Endometrial microvascular endothelial cells (primary cell): ENCODE results near the gene PHF23. TPM values are rescaled to one million over a fixed set of nuclear protein-coding genes. Genes with fewer than 3 reads are reported as not detected.

Experiments used
- in situ Hi-C: cut with HindIII; loops from 2 replicates; pipeline ENCODE4 v1.10.0; 2017; ENCODE audit warnings: low sequenced_read_pairs, low pct_unique_long_range_greater_than_20kb; ENCODE audit errors: inconsistent ontology term
- total RNA-seq: library from RNA; depleted of rRNA; stranded (reverse); fragments of >200 nt; gene quantifications from one replicate; pipeline ENCODE4 v1.2.3, GENCODE V29; 2015; ENCODE audit errors: inconsistent ontology term

Gene PHF23
- 65.3 TPM for total RNA-seq

DNA sequence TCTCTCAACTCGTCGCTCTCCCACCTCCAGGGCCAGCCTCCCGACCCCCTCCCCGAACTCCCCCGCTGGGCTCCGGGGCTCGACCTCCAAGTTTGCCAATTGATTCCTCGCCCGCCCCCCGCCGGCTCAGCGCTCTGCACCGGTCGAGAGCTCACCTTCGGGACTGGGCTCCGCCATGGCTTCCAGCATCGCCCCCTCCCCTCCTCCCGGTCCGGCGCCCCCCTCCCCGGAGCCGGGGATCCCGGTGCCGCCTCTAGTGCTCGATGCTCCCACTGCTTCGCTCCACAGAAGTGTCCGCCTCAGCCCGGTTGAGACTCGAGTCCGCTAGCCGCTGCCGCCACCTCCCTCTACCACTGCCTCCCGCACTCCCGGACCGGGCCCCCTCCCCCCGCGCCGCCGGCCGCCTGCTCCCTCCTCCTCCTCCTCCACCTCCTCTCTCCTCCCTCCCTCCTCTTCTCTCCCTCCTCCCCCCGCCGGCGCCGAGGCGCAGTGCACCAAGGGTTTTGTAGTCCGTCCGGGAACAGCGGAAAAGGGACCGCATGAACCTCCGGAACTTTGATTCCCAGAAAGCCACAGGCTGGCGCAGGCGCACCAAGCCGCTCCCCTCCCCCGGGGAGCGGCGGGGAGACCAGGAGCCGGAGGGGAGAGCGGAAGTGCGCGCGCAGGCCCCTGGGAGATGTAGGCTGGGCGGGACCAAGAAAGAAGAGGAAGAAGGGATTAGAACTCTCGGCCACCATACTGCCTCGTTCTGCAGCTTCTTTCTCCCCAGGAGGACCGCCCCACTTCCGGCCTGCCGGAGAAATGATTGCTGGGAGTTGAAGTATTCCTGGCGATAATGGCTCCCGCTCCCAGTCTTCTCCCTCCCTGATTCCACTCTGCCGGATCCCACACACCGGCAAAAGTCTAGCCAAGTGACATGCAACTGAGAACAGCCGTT, at the start of gene PHF23:
Gene PHF23 (minus strand): TSS at position 367 of the 937 bp plus-strand sequence. CDS start 178 bp downstream, at position 189.
- in situ Hi-C loops, result no loop called here

DNA sequence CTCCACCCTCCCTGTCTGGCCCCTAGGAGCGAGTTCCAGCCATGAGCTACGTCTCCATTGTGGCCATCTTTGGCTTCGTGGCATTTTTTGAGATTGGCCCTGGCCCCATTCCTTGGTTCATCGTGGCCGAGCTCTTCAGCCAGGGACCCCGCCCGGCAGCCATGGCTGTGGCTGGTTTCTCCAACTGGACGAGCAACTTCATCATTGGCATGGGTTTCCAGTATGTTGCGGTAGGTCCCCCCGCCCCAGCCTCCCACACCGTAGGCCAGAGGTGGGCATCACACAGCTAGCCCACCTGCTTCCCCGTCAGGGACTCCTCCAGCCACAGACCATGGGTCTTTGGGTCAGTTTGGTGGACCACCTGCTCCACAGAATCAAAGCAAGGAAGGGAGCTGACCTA, 46.4 kb upstream of the PHF23 start:
- in situ Hi-C loops, result no loop called here

DNA sequence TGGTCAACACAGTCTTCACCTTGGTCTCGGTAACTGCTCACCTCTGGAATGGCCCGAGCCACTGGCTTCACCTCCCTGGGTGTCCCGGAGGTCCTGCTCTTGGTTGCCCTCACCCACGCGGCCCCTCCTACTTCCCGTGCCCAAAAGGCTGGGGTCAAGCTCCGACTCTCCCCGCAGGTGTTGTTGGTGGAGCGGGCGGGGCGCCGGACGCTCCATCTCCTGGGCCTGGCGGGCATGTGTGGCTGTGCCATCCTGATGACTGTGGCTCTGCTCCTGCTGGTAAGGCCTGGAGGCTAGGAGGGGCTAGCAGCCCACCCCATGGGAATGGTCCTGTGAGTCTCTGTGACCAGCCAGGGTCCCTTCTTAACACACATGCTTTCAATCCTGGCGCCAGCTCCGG, 45.7 kb upstream of the PHF23 start:
- in situ Hi-C loops, result no loop called here

DNA sequence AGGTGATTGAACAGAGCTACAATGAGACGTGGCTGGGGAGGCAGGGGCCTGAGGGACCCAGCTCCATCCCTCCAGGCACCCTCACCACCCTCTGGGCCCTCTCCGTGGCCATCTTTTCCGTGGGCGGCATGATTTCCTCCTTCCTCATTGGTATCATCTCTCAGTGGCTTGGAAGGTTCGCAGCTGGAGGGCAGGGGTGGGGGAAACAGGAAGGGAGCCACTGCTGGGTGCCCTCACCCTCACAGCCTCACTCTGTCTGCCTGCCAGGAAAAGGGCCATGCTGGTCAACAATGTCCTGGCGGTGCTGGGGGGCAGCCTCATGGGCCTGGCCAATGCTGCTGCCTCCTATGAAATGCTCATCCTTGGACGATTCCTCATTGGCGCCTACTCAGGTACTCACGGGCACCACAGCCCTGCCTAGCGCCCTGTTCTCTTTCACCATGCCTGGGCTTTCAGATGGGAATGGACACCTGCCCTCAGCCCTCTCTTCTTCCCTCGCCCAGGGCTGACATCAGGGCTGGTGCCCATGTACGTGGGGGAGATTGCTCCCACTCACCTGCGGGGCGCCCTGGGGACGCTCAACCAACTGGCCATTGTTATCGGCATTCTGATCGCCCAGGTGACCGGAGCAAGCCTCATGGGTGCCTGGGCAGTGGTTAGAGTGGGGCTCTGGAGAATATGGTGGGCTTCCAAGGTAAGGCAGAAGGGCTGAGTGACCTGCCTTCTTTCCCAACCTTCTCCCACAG, 44.4 kb upstream of the PHF23 start:
- in situ Hi-C loops, result no loop called here

DNA sequence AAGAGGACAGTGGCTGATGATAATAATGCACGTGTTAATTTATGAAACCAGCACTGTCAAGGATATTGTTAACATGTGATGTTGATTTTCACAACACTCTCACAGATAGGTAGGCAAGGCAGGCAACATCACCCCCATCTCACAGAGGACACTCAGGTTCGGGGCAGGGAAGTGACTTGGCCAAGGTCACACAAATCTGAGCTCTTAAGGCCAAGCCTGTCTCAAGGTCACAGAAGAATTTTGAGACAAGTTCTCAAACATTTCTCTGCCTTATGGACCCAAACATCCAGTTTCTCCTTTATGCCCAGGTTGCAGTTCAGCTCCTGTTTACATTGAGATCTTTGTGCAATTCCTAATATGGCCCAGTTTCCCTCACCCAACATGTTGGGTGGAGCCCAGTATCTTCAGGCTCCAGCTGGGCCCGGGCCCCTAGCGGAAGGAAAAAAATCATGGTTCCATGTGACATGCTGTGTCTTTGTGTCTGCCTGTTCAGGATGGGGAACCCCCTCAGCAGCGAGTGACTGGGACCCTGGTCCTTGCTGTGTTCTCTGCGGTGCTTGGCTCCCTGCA, 43.6 kb upstream of the PHF23 start:
- in situ Hi-C loops, result no loop called here

DNA sequence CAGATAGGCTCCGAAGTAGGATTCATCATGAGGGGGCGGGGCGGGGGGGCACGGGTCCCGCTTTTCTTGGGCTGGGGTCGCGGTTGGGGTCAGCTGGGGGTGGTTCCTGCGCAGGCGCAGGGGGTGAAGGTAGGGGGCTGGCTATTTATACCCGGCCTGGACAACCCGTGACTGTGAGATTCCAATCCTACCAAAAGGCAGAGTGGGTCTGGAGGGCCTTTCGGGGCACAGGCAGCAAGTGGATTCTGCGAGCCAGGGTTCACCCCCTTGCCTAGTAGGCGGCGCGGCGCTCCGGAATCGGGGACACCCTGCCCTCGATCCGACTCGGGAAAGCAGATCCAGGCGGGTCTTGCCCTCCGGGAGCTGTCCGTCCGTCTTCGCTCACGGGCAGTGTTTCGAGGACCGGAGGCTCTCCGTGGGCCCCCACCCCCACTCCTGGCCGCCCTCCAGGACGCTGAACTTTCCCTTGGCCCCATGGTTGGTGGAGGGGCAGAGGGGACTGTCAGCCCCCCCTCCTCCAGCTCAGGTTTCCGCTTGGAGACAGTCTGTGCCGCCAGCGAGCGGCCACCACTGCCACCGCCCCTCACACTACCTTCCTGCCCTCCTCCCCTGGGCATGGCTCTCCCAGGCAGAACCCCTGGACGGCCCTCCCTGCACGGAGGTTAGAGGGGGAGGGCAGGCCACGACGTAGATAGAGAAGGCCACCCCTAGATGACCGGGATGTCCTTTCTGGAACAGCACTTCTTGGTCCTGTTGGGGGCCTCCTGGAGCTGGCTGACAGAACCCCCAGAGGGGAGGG, 42.9 kb upstream of the PHF23 start:
- in situ Hi-C loops, result no loop called here

DNA sequence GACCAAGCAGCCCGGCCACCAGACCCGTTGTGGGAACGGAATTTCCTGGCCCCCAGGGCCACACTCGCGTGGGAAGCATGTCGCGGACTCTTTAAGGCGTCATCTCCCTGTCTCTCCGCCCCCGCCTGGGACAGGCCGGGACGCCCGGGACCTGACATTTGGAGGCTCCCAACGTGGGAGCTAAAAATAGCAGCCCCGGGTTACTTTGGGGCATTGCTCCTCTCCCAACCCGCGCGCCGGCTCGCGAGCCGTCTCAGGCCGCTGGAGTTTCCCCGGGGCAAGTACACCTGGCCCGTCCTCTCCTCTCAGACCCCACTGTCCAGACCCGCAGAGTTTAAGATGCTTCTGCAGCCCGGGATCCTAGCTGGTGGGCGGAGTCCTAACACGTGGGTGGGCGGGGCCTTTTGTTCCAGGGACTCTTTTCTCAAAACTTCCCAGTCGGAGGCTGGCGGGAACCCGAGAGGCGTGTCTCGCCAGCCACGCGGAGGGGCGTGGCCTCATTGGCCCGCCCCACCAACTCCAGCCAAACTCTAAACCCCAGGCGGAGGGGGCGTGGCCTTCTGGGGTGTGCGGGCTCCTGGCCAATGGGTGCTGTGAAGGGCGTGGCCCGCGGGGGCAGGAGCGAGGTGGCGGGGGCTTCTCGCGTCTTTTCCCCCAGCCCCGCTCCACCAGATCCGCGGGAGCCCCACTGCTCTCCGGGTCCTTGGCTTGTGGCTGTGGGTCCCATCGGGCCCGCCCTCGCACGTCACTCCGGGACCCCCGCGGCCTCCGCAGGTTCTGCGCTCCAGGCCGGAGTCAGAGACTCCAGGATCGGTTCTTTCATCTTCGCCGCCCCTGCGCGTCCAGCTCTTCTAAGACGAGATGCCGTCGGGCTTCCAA, 42.1 kb upstream of the PHF23 start, which contains the start of gene SLC2A4:
Gene SLC2A4 (plus strand): TSS at position 645 of the 879 bp plus-strand sequence. CDS start 217 bp downstream, at position 862.
- in situ Hi-C loops, result no loop called here

DNA sequence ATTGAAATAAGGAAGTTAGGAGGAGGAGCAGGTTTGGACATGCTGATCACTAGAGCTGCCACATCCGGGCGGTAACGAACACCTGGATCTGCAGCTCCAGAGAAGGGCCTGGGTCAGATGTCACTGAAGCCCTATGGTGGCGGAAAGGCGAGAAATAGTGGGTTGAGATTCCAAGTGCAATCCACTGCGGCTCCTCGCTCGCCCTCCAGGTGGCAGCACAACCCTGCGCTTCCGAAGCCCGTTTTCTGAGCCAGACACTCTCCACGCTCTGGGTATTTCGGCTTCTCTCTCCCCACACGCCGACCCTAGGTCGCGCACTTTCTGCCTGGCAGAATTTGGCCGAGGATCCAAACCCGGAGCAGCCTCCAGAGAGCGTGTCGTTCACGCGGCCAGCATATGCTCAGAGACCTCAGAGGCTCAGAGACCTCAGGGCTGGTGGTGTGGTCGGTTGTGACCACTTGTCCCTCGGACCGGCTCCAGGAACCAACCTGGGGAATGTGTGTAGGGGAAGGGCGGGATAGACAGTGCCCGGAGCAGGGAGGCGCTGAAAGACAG, 41.3 kb upstream of the PHF23 start:
- in situ Hi-C loops, result no loop called here

DNA sequence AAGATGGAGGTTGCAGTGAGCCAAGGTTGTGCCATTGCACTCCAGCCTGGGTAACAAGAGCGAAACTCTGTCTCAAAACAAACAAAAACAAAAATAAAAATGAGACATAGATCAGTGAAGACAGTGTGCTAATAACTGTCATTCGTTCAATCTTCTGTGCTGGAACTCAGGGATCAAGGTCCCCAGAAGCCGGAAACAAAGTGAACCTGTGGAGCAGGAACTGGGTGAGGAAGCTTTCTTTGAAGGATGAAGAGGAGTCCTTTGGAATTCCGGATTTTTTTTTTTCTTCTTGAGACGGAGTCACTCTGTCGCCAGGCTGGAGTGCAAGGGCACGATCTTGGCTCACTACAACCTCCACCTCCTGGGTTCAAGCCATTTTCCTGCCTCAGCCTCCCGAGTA, 40.2 kb upstream of the PHF23 start:
- in situ Hi-C loops, result no loop called here

DNA sequence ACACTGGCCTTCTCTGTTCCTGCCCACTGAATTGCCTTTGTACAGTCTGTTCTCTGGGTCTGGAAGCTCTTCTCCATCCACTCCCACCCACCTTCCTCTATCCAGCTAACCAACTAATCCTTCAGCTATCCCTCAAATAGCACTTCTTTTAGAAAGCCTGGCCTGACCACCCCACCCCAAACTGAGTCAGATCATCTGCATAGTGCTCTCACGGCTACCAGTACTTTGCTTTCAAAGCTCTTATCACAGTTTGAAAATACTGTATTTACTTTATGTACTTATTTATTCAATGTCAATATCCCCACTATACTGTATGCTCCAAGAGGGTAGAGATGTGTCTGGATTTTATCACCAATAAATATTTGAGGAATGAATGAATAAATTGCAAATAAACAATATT, 27.5 kb upstream of the PHF23 start:
- in situ Hi-C loops, result no loop called here

DNA sequence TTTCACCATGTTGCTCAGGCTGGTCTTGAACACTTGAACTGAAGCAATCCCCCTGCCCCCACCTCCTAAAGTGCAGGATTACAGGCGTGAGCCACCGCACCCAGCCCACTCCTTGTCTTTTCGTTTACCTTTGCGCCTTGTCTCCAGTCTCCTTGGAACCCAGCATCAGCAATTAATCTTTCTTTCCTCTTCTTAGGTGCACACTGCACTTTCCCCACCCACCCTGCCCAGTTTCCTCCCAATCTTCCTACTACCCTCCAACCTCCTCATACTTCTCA, 24.5 kb upstream of the PHF23 start:
- in situ Hi-C loops, result no loop called here

DNA sequence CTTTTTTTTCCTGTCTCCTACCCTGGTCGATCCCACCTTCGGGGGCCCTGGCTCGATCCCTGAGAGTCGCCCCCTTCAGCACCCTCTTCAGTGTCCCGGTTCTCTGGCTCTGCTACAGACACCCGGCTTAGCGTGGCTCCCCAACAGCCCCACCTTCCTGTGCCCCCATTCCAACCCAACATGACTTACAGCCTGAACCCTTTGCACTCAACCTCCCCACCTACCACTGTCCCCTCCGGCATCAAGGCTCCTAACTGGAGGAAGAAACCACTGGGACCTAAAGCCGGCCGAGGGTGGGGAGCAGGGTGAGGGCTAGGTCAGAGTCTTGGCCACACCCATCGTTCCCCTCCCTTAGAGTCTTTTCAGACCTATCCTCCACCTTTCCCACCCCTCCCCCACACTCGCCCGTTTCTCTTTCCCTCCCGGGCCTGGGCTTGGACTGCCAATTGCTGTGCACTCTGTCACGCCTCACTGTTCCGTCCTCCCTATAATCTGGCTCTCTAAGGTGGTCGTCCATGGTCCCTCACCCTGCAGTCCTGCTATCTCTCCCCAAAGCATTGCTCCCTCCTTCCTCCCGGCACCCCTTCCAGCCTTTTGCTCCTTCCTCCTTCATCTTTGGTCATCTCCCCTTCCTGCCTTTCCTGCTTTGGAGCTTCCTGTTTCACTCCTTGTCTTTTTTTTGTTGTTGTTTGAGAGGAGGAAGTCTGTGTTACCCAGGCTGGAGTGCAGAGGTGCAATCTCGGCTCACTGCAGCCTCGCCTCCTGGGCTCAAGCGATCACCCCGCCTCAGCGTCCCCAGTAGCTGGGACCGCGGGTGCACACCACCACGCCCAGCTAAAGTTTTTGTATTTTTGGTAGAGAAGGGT, 23.9 kb upstream of the PHF23 start:
- in situ Hi-C loops, result no loop called here

DNA sequence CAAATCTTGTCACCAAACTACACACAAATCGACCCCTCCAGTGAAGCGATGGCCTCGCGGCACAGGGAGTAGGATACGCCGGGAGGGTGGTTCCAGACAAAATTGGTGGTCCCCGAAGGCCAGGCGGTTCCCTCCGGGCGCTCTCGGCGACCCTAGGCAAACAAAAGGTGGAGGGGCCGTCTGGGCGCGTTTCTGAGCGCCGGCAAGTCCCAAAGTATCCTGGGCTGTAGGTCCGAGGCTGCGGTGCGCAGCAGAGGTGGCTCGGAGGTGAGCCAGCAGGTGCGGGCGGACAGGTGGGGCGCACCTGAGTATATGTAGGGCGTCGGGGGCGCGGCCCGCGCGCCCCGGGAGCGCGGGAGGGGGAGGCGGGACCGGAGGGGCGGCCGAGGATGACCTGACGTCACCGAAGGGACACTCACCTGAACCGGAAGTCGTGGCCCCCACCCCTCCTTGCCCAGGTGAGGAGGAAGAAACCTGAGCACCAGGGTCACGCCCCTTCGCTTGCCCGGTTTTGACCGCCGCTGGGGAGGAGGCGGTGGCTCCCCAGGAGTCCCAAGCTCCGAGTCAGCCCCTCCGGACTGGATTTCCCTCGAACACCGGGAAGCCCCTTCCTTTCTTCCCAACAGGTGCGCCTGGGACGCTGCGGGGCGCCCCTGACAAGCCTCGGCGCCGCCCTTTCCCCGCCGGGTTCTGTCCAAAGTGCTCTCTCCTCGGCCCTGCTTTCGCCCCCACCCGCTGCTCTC, 23.1 kb upstream of the PHF23 start, which contains the start of gene CLDN7:
Gene CLDN7 (minus strand): TSS at position 287 of the 743 bp plus-strand sequence. CDS start 435 bp downstream, outside the sequence.
- in situ Hi-C loops, result no loop called here

DNA sequence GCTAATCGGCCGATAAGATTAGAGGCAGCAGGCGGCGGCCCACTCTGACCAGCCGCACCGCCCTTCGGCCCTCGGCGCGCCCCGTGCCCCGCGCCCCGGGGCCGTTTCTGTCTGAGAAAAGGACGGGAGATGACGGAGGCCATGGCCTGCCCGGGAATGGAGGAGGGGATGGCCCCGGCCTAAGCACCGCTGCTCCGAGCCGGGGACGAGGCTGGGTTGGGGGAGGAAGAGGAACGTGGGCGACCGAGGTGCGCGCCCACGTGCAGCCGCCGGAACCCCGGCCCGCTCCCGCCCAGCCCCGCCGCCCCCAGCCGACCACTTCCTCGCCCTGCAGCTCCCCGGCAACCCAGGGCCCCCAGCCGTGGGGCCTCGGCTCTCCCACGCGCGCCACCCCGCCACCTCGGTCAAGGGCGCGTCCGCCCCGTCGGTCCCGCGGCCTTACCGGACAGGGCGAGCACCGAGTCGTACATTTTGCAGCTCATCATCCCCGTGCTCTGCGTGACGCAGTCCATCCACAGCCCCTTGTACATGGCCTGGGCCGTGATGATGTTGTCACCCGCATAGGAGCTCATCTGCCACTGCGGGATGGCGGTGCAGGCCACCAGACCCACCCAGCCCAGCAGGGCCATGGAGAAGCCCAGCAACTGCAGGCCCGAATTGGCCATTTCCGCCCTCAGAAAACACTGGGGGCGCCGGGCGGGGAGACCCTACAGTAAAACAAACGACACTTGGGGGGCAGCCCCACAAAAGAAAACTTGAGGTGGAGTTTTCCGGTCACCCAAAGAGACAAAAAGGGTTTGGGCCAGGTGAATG, 22.3 kb upstream of the PHF23 start:
- in situ Hi-C loops, result no loop called here

DNA sequence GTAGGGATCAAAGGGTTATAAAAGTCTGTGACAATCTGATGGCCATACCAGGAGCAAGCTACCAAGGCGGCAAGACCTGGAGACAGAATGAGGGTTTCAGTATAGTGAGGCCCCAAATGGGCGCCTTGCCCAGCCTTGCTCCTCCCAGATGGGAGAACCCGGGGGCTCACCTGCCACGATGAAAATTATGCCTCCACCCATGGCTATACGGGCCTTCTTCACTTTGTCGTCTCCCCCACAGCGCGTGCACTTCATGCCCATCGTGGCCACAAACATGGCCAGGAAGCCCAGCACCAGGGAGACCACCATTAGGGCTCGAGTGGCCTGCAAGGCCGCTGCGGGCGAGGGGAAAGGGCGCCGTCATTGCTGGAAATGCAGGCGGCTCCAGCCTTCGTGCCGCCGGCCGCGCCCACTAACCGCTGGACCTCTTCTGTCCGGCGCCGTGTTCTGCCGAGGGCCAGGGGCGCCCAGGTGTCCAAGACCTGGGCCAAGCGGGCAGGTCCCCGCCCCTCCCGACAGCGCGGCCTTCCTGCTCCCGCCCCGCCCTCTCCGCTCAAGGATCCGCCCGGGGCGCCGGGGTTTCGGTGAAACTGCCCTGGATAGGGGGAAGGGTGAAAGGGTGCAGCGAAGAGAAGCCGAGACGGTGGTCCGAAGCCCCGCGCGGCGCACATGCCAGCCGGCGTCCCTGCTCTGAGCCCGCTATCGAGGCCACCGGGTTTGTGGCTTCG, 21.6 kb upstream of the PHF23 start:
- in situ Hi-C loops, result no loop called here
